Gastroesophageal sphincter (tissue), 4 donors: Measurements from ENCODE around the gene PLK3. TPM values are rescaled to one million over a fixed set of nuclear protein-coding genes. Genes with fewer than 3 reads are reported as not detected.

Source experiments
- ATAC-seq: fragments of 150-250 bp; one replicate; pipeline ENCODE4 v1.9.1; 2016; ENCODE audit warnings: mild to moderate bottlenecking, moderate library complexity
- H3K27ac ChIP-seq, 4 donors: fragments of 200-600 bp; sonication (generic) in 3 of 4; 1 replicate in 3 of 4; 2 replicates in 1 of 4; pipeline ENCODE4 v1.5.1; 2016 to 2019
- H3K27me3 ChIP-seq: fragments of 200-600 bp; sonication (generic); one replicate; pipeline ENCODE4 v1.5.1; 2019
- H3K36me3 ChIP-seq, 2 donors: fragments of 200-600 bp; sonication (generic); one replicate each; pipeline ENCODE4 v1.5.1; 2019; ENCODE audit warnings: control low read depth in 1 of 2
- H3K4me1 ChIP-seq, 3 donors: fragments of 200-600 bp; sonication (generic); 1 replicate in 2 of 3; 2 replicates in 1 of 3; pipeline ENCODE4 v1.5.1; 2016 to 2019; ENCODE audit warnings: control low read depth in 2 of 3
- H3K4me3 ChIP-seq, 2 donors: fragments of 200-600 bp; sonication (generic); one replicate each; pipeline ENCODE4 v1.5.1; 2019; ENCODE audit warnings: mild to moderate bottlenecking in 1 of 2, moderate library complexity in 1 of 2
- H3K9me3 ChIP-seq, 3 donors: fragments of 200-600 bp; sonication (generic); one replicate each; pipeline ENCODE4 v1.5.1; 2017 to 2019; ENCODE audit warnings: control low read depth in 2 of 3
- CTCF ChIP-seq, 4 experiments: fragments of 200-600 bp in 2 of 4; fragments of 450-650 bp in 2 of 4; sonication (generic) in 1 of 4; IDR thresholded peaks; one replicate each; pipeline ENCODE4 v1.5.1; 2017 to 2019; ENCODE audit warnings: antibody characterized with exemption in 4 of 4, mild to moderate bottlenecking in 2 of 4, moderate library complexity in 2 of 4
- EP300 ChIP-seq: sonication (generic); formaldehyde crosslinking; IDR thresholded peaks from one replicate; pipeline ENCODE4 v1.6.1; 2017; ENCODE audit warnings: antibody characterized with exemption, mild to moderate bottlenecking
- POLR2A ChIP-seq, 2 donors: fragments of 450-650 bp; IDR thresholded peaks; one replicate each; pipeline ENCODE4 v1.6.1; 2017; ENCODE audit warnings: antibody characterized with exemption in 2 of 2, mild to moderate bottlenecking in 2 of 2, moderate library complexity in 1 of 2
- POLR2AphosphoS5 ChIP-seq: sonication (generic); formaldehyde crosslinking; IDR thresholded peaks from one replicate; pipeline ENCODE4 v1.6.1; 2017; ENCODE audit warnings: antibody characterized with exemption
- WGBS, 2 donors: methylation state at CpG; one replicate each; pipeline ENCODE4 v1.1.5; 2018; ENCODE audit warnings: low coverage in 1 of 2; 5-methylcytosine and 5-hydroxymethylcytosine counted together
- total RNA-seq, 4 donors: library from RNA; depleted of rRNA; stranded (reverse); fragments of >200 nt; gene quantifications; one replicate each; pipeline ENCODE4 v1.1.0, GENCODE V29; 2016

Gene PLK3
- total RNA-seq, 4 donors from 2014 or later: 9.4 to 31.2 (median 12.0) TPM

GRCh38 chr1:44826375-44827196 is 26.4 kb downstream of the PLK3 start:
- no peaks in the 10 kb centered on the region for H3K9me3 ChIP-seq
- no peak for TF ChIP-seq POLR2A (IDR thresholded peaks at IDR 0.05)
- no peak for TF ChIP-seq EP300
- TF ChIP-seq POLR2AphosphoS5: no peak
- no peak for TF ChIP-seq CTCF (IDR thresholded peaks at IDR 0.05)
- peaks cover 0 to 5% (median 0%) of the 10 kb centered on the region in 3 donors for H3K4me1 ChIP-seq
- no peaks in the 10 kb centered on the region for H3K27me3 ChIP-seq
- peaks cover 0 to 28% of the 10 kb centered on the region in 2 donors for H3K36me3 ChIP-seq
- 45 to 79% methylated on average over 4 to 6 of the region's 24 CpGs for WGBS, 2 donors
- peak overlapping the region in 3 of 4 donors; percentile 17 to 46 (median 18) for H3K27ac ChIP-seq
- no peak overlapping the region for H3K4me3 ChIP-seq
- ATAC-seq: peak; percentile 75

GRCh38 chr1:44827197-44828002 is 27.2 kb downstream of the PLK3 start:
- Histone ChIP-seq H3K4me3 (no peak overlapping the region), H3K27ac (peak overlapping the region in 2 of 4 donors; percentile 18 to 46), H3K36me3 (peaks cover 0 to 28% of the 10 kb centered on the region in 2 donors), H3K4me1 (peaks cover 0 to 4% (median 0%) of the 10 kb centered on the region in 3 donors), H3K27me3 (no peaks in the 10 kb centered on the region), H3K9me3 (no peaks in the 10 kb centered on the region)
- ATAC-seq: no peak
- no CpG with 5 or more reads among the region's 28 CpGs for WGBS, 2 donors
- TF ChIP-seq POLR2A (IDR thresholded peaks at IDR 0.05): no peak
- no peak for TF ChIP-seq CTCF (IDR thresholded peaks at IDR 0.05)
- TF ChIP-seq EP300: no peak
- no peak for TF ChIP-seq POLR2AphosphoS5

GRCh38 chr1:44828003-44828651 is 27.9 kb downstream of the PLK3 start:
- no peaks in the 10 kb centered on the region for H3K27me3 ChIP-seq
- TF ChIP-seq CTCF (IDR thresholded peaks at IDR 0.05) (no peak), POLR2A (IDR thresholded peaks at IDR 0.05) (no peak), POLR2AphosphoS5 (no peak), EP300 (no peak)
- 83 to 93% methylated on average over 7 to 8 of the region's 21 CpGs for WGBS, 2 donors
- ATAC-seq: no peak
- H3K27ac ChIP-seq: no peak overlapping the region
- H3K4me1 ChIP-seq: peaks cover 0 to 4% (median 0%) of the 10 kb centered on the region in 3 donors
- H3K9me3 ChIP-seq: no peaks in the 10 kb centered on the region
- H3K4me3 ChIP-seq: no peak overlapping the region
- peaks cover 0 to 28% of the 10 kb centered on the region in 2 donors for H3K36me3 ChIP-seq

- Histone ChIP-seq H3K9me3 (no peaks in the 10 kb centered on the region), H3K36me3 (peaks cover 0 to 28% of the 10 kb centered on the region in 2 donors), H3K4me1 (peaks cover 0 to 4% (median 0%) of the 10 kb centered on the region in 3 donors), H3K4me3 (no peak overlapping the region), H3K27me3 (no peaks in the 10 kb centered on the region), H3K27ac (no peak overlapping the region)
- TF ChIP-seq POLR2A (IDR thresholded peaks at IDR 0.05) (no peak), CTCF (IDR thresholded peaks at IDR 0.05) (no peak), POLR2AphosphoS5 (no peak), EP300 (no peak)
- 83 to 87% methylated on average over 1 to 13 of the region's 15 CpGs for WGBS, 2 donors
- ATAC-seq: no peak
Observed at GRCh38 chr1:44828841-44829440, 28.8 kb downstream of the PLK3 start.
